ENCODE measurements around the gene FAM111B. TPM values are rescaled to one million over a fixed set of nuclear protein-coding genes. Genes with fewer than 3 reads are reported as not detected.
A peak's percentile ranks its signal among the peaks of the same experiment; 100 is the strongest.
"Not testable (repeated sequence)": the region's sequence is repeated elsewhere in the genome, so short reads cannot be mapped to it uniquely, and the experiment has no call there.

Gene FAM111B
- total RNA-seq, 1 donor from 2014 or later, result 1.1 TPM

GRCh38 chr11:59088162-59088561 is 18.9 kb upstream of the FAM111B start:
- no peak overlapping the region for H3K27ac ChIP-seq
- H3K4me1 ChIP-seq, result no peaks in the 10 kb centered on the region
- H3K9me3 ChIP-seq, result no peaks in the 10 kb centered on the region
- no peaks in the 10 kb centered on the region for H3K36me3 ChIP-seq
- no peak for ATAC-seq
- intact Hi-C loops (cut with DNase I), result no loop called here
- H3K4me3 ChIP-seq, result no peak overlapping the region
- TF ChIP-seq CTCF (IDR thresholded peaks at IDR 0.05), result no peak
- DNase-seq, result no peak
- no peaks in the 10 kb centered on the region for H3K27me3 ChIP-seq (ENCODE audit: low read depth)

GRCh38 chr11:59093576-59093975 is 13.5 kb upstream of the FAM111B start:
- H3K9me3 ChIP-seq; H3K27ac ChIP-seq; H3K4me3 ChIP-seq; H3K27me3 ChIP-seq (ENCODE audit: low read depth); ATAC-seq; H3K36me3 ChIP-seq; H3K4me1 ChIP-seq; intact Hi-C loops (cut with DNase I); DNase-seq: not testable (repeated sequence)

DNA sequence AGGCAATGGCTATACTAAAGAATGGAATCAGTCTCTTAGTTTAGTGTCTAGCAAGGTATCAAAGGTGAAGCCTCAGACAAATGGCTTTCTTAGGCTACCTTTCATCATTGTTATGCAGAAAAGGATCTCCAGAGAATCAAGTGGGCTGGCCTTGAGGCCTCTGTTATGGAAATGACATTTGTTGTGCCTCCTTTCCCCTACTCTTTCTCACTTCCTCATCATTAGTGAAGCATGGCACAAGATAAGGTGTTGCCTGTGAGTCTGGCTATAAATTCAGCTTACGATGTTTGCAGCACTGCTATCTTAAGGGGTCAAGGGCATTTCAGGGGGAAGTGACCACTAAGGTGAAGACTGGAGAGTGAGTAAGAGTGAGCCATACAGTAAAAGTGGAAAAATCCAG is 11.8 kb upstream of the FAM111B start:
- H3K4me3 ChIP-seq; H3K9me3 ChIP-seq; DNase-seq; ATAC-seq; H3K4me1 ChIP-seq; H3K27me3 ChIP-seq (ENCODE audit: low read depth); H3K27ac ChIP-seq; H3K36me3 ChIP-seq; intact Hi-C loops (cut with DNase I): not testable (repeated sequence)

- intact Hi-C loops (cut with DNase I); H3K27me3 ChIP-seq (ENCODE audit: low read depth); H3K4me3 ChIP-seq; H3K4me1 ChIP-seq; H3K36me3 ChIP-seq; H3K27ac ChIP-seq; DNase-seq; H3K9me3 ChIP-seq: not testable (repeated sequence)
- peak in 1 of 2 donors; percentile 80 for ATAC-seq
These were observed 11.0 kb upstream of the FAM111B start for GRCh38 chr11:59095972-59096575.

DNA sequence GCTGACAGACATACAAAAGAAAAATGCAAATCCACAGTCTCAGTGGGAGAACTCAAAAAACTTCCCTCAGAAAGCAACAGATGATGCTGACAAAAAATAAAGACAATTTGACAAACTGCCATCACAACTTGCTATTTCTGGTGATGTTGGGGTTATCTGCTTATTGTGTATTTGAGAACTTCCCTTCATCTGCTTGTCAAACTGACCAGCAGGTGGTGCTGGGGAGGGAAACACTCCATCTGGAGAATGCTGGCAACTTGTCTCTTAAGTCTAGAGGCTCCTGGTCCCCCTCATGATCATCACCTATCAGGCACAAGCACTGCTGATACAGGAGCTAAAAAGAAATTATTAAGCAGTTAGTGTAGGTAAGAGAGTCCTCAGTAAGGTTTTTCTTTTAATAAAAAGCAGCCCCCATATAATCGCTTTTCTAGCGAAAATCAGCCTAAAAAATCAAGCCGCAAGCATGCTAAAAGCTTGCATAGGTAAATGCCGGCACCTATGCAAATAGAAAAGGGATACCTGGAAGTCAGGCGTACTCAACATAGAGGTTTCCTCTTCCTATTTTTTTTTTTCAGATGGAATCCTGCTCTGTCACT is 9.8 kb upstream of the FAM111B start:
- intact Hi-C loops (cut with DNase I), result no loop called here

DNA sequence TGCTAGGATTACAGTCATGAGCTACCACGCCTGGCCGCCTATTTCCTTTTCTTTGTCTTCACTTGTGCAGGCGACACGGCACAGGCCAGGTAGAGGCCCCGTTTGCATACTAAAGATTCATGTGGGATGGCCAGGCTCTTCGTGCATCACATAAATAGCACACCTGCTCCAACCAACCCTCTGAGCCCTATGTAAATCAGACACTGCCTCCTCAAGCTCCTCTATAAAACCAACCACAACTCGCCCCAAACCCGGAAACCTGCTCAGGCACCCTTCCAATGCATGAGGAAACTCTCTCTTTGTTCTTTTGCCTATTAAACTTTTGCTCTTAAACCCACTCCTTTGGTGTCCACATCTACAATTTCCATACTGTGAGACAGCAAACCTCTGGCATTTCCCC is 9.1 kb upstream of the FAM111B start:
- DNase-seq; H3K9me3 ChIP-seq; H3K27ac ChIP-seq; intact Hi-C loops (cut with DNase I); H3K4me1 ChIP-seq; H3K36me3 ChIP-seq; H3K4me3 ChIP-seq; ATAC-seq; H3K27me3 ChIP-seq (ENCODE audit: low read depth): not testable (repeated sequence)

More for the DNA sequence above, 9.8 kb upstream of the FAM111B start:
- Histone ChIP-seq H3K9me3 (no peaks in the 10 kb centered on the region), H3K27ac (no peak overlapping the region), H3K4me3 (no peak overlapping the region), H3K27me3 (ENCODE audit: low read depth) (no peaks in the 10 kb centered on the region), H3K36me3 (no peaks in the 10 kb centered on the region), H3K4me1 (peaks cover 5% of the 10 kb centered on the region)
- ATAC-seq, result peak; percentile 69 to 73
- peak; percentile 57 for DNase-seq
- TF ChIP-seq CTCF (IDR thresholded peaks at IDR 0.05), result peak; percentile 72

DNA sequence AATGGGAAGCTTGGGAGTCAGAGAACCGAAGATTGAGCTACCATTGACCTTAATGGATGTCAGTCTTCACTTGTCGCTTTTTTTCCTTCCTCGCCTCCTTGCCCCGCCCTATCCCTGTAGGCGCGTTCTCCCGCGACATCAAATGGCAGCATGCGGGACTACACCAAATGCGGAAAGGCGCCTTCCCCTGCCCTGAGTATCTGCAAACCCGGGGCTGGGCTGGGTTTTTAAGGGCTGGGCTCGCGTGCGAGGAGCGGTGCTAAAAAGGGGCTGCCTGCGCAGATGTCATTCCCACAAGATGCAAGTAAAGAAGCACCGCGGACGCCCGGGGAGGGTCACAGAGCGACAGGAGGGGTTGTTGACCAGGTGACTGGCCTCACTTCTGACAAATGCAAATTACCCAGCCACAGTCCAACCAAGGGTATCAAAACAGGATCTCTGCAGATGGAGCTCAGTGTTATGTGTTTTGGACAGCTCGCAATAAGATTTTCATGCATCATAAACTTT is 4.7 kb upstream of the FAM111B start:
- intact Hi-C loops (cut with DNase I), result no loop called here

DNA sequence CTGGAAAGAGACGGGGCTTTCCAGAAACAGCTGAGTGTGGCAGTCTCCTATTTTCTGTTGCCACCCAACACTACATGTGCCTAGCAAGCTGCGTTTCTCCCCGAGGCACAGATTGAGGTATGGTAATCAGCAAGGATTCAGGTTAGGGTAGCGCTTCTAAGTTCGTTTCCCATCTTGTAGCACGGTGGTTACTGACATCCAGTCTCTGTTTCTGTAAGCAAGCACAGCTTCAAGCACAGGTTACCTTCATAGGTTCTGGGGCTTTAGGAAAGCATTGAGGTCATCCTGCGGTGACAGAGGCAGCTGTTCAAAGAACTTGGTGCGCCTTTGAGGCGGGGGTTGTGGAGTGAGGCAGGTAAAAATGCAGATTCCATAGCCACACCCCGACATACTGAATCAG is 684 bp downstream of the FAM111B start:
- H3K4me3 ChIP-seq, result peak overlapping the region; percentile 65
- peaks cover 13% of the 10 kb centered on the region for H3K4me1 ChIP-seq
- intact Hi-C loops (cut with DNase I); H3K9me3 ChIP-seq; H3K27me3 ChIP-seq (ENCODE audit: low read depth); DNase-seq; H3K27ac ChIP-seq; H3K36me3 ChIP-seq: not testable (repeated sequence)
- peak in 1 of 2 donors; percentile 1 for ATAC-seq

More for the DNA sequence above, 4.7 kb upstream of the FAM111B start:
- Histone ChIP-seq H3K27me3 (ENCODE audit: low read depth) (no peaks in the 10 kb centered on the region), H3K4me3 (peak overlapping the region; percentile 45), H3K9me3 (no peaks in the 10 kb centered on the region), H3K36me3 (no peaks in the 10 kb centered on the region), H3K27ac (no peak overlapping the region), H3K4me1 (peaks cover 19% of the 10 kb centered on the region)
- peak; percentile 75 for DNase-seq
- TF ChIP-seq CTCF (IDR thresholded peaks at IDR 0.05), result peak; percentile 30
- ATAC-seq, result peak; percentile 73 to 76
